Astrocyte of the hippocampus (primary cell): ENCODE measurements around the gene COX14.
A peak's percentile ranks its signal among the peaks of the same experiment; 100 is the strongest.

Experiments used
- DNase-seq: peaks from one replicate; pipeline ENCODE4 v3.0.0; 2011; ENCODE audit warnings: low read depth, low spot score

COX14 gene

GRCh38 chr12:50084775-50085614, 27.0 kb upstream of the COX14 start, which contains the start of gene SMARCD1:
TSS of gene SMARCD1 (plus strand) at chr12:50085342. CDS start at chr12:50085370, 28 bp downstream.
- peak; percentile 98 for DNase-seq

- DNase-seq, result no peak
Observed at GRCh38 chr12:50085615-50086072, 26.4 kb upstream of the COX14 start.

GRCh38 chr12:50086148-50086547, 25.9 kb upstream of the COX14 start:
- no peak for DNase-seq

- DNase-seq, result no peak
Observed at GRCh38 chr12:50087151-50087550, 24.9 kb upstream of the COX14 start.

- no peak for DNase-seq
Observed at GRCh38 chr12:50087995-50088394, 24.0 kb upstream of the COX14 start.

- DNase-seq, result peak; percentile 69
Observed at GRCh38 chr12:50088577-50089335, 23.3 kb upstream of the COX14 start.

- no peak for DNase-seq
Observed at GRCh38 chr12:50089730-50090129, 22.3 kb upstream of the COX14 start.

- no peak for DNase-seq
Observed at GRCh38 chr12:50090391-50090790, 21.6 kb upstream of the COX14 start.

GRCh38 chr12:50097952-50098351, 14.1 kb upstream of the COX14 start:
- no peak for DNase-seq

- DNase-seq, result no peak
Observed at GRCh38 chr12:50099302-50100008, 12.6 kb upstream of the COX14 start.

GRCh38 chr12:50100561-50100960, 11.5 kb upstream of the COX14 start:
- no peak for DNase-seq

- DNase-seq, result peak; percentile 57
Observed at GRCh38 chr12:50101663-50102062, 10.4 kb upstream of the COX14 start.

- no peak for DNase-seq
Observed at GRCh38 chr12:50102131-50102531, 9.9 kb upstream of the COX14 start.

GRCh38 chr12:50102646-50103309, 9.3 kb upstream of the COX14 start:
- no peak for DNase-seq

- no peak for DNase-seq
Observed at GRCh38 chr12:50103351-50103750, 8.7 kb upstream of the COX14 start.

GRCh38 chr12:50103767-50104321, 8.2 kb upstream of the COX14 start, which contains the start of gene GPD1:
TSS of gene GPD1 (plus strand) at chr12:50104008. CDS start at chr12:50104051, 43 bp downstream.
- peak; percentile 72 for DNase-seq

- DNase-seq, result no peak
Observed at GRCh38 chr12:50104417-50105366, 7.3 kb upstream of the COX14 start.

GRCh38 chr12:50105913-50106450, 6.1 kb upstream of the COX14 start:
- no peak for DNase-seq

GRCh38 chr12:50106907-50107306, 5.1 kb upstream of the COX14 start:
- no peak for DNase-seq
